GM21381 (cell line): ENCODE results near the gene DDAH1.
"Not testable (repeated sequence)": the region's sequence is repeated elsewhere in the genome, so short reads cannot be mapped to it uniquely, and the experiment has no call there.

Experiments used
- ATAC-seq: cut with Tn5 transposase; IDR thresholded peaks from one replicate; pipeline ENCODE4 v1.9.1; 2021; ENCODE audit warnings: mild to moderate bottlenecking, moderate library complexity; ENCODE audit not compliant: unreplicated experiment

The DDAH1 gene

DNA sequence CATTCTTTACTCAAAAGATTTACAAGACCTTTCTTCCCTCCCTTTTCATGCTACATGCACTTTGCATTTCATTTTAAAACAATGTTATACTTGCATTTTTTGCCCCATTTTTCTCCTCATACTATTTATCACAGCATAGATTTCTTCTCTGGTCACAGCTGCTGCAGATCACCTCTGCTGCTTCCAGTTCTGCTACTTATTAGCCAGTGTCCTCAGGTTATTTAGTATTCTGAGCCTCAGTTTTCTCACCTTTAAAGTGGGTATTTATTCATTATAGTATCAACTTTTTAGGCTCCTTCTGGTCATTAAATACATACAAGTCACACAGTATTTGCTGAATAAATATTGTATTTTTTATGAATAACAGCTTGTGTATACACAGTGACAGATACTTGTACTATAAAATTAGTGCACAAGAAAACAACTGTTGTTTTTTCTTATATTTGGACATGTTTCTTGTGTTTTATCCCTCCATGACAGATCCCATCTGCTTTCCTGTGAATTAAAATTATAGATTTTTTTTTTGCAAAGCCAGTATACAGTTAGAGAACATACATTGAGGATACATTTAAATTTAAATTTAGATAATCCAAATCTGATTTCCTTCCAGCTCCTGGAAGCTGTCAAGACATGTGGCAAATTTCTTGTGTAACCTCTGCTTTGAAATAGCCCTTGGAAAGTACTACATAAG, 103.2 kb downstream of the DDAH1 start:
- no peak for ATAC-seq

DNA sequence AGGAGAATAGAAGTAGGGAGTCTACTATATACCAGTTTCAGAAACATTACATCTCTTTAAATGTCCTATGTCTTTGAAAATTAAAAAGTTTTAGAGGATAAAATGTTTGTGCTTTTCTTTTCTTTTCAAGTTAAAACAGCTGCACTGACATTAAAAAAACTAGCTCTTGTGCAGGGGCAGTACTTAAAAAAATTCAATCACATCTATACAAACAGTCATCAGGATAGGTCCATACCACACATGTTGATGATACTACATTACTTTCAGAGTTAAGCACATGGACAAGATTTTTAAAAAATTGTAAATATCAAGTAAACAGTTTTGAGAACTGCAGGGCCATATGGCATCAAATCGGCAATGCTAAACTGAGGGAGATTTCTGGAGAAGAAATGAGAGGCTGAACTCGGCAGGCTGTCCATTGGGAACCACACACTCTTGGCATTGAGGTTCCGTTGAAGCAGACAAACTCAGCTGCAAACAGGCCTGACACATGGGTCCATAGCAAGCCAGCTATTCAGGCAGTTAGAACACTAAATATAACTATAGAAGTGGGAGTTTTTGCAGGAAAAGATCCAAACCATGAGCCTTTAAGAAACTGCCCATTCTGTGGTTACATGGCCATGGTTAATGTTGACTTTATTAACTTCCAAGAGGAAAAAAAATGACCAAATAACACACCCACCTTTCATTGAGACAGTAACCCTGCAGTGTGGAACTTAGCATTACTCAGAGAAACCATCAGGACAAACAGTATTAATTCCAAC, 104.0 kb downstream of the DDAH1 start:
- no peak for ATAC-seq

DNA sequence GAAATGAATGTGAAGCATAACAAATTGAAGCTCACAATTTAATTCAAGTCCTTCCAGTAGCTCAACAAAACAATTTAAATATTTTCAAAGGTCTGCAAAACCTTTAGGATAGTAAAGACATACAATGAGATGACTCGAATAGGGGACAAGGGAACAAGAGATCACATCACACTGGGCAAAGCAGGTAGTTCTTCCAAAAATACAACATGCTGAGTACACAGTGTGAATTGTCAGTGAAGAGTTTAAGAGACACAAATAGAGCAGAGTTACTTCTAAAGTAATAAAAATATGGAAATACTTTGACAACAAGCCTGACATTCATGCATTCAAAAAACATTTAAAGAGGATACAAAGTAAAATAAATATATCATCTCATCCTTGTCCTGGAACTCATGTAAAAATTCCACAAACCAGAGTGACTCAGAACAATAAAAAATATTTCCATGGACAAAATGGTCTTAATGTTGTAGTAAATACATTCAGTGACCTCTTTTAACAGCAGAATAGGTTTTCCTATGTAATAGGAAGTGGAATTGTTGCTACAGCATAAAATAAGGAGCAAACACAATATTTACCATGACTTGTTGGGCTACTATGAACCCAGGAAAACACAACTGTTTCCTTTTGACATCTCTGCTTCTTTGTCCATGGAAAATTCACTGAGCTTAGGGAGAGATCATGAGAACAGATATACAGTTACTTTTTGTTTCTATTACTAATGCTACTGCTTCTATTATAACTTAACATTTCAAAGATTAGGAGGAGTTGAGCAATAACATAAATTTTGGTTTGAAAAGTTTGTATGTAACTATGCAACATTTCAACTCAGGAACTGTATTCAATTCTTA, 104.9 kb downstream of the DDAH1 start:
- ATAC-seq = no peak

DNA sequence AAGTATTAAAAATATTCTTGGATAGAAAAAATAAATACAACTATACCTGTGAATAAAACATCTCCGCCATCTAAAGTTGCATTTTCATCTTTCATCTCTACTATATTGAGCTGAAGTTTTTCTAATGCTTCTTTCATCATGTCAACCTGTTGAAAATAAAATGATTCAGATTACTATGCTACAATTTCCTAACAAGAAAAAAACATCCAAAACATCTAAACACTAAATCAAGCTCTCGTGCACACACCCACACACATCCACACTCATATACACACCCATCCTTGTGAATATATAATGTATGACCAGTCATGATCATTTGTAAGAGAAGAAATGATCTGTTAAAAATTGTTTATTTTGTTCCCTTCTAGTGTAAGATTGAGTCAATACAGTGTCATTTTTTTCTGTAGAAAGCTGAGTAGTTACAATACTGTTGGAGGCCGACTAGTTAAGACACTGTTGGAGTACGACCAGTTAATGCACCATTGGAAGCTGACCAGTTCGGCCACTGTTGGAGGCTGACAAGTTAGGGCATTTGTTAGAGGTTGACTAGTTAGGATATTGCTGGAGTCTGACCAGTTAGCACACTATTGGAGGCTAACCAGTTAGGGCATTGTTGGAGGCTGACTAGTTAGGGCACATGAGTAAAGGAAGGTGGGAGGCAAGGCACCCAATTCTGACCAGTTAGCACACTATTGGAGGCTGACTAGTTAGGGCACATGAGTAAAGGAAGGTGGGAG, 106.1 kb downstream of the DDAH1 start:
- no peak for ATAC-seq

DNA sequence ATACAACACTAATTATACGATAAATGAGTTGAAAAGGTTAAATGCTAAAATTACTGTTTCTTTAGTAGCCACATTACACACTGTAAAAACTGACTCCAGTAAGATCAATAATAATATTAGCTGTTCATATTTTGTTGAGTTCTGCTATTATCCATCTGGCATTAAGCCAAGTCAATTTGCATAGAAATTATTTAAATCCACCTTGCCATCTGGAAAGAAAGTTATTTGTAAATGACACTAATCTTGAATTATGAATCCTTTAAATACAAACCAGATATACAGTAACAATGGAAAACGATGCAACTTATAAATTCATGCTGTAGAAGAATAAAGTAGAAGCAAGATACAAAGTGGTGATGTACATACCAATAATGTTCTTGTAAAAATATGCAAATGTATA, 107.1 kb downstream of the DDAH1 start:
- no peak for ATAC-seq

DNA sequence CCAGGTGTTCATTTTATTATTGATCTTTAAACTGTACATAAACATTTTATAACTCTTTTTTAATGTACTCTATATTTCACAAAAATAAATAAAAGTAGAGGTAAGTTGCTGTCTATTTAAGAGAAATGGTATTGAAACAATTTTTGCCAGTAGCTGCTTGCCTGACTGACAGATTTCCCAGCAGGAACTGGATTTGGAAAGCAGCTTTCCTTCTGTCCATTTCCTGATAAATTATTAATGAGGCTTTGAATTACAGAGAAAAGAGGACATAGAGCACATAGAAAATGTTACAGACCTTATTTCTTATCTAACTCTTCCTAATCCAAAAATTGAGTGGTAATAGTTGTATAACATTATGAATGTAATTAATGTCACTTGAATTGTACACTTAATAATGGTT, 108.8 kb downstream of the DDAH1 start:
- no peak for ATAC-seq

DNA sequence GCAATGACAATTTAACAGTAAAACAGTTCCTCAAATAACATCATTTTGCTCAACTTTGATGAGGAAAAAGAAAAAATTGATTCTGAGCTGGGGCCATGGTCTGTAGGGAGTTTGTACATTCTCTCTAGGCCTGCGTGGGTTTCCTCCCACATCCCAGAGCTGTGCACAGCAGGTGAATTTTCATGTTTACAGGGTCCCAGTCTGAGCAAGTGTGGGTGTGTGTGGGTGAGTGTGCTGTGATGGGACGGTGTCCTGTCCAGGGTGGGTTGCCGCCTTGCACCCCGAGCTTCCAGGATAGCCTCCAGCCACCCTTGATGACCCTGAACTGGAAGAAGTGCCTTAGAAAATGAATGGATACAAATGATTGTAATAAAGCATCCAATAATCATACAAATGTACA, 112.9 kb downstream of the DDAH1 start:
- ATAC-seq = no peak

DNA sequence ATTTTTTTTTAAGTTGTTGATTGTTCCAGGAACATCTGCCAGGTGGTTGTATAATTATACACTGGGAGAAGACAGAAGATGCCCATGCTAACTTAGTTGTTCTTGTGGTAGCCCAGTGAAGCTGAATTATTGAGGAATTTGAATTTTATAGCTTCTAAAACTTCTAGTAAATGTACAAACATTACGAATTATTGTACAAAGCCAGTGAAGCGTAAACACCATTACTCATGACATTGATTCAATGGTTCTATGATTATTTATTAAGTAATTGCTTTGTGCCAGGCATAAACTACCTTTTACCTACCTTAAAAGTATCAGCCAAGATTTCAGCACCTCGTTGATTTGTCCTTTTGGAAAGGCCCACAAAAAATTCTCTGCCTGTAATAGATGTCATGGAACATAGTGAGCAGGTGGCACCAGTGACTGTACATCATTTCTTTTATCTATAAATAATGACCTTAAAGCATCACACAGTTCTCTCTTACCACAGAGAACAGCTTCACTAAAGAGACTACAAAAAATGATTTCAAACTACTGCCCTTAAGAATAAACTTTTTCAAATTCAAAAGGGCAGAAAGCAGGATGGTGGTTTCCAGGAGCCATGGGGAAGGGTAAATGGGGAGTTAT, 113.6 kb downstream of the DDAH1 start:
- no peak for ATAC-seq

DNA sequence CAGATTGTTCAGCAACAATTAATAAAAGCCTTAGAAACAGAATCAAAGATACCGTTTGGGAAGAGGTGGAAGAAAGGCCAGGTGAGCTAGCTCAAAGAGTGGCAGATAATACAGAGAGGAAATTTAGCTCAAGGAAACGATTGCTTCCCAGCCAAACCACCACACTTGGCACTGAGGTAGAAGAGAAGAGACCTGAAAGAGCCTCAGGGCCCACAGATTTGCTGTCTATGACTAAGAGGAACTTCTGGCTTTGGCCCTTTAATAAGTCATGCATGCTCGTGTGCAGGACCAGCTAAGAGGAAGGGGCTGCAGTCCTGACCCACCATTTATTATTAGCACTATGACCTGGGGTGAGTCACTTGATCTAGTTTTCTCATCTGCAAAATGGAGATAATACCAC, 115.7 kb downstream of the DDAH1 start:
- ATAC-seq = no peak

DNA sequence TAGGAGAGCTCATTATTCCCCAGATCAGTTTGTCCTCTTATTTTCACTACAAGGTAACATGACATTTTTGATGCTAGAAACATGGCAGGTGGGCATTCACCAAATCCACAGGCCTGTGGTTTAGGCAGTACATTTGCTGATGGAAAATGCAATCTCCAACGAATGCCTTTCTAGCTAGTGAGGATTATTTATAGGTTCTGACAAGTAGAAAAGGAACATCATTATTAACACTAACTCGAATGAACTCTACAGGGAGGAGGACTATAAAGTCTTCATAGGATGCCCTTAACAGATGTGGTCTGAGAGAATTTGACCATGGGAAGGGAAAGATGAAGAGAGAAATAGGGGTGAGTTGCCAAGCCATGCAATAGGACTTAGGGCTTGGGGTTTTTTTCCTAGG, 117.1 kb downstream of the DDAH1 start:
- ATAC-seq = no peak

DNA sequence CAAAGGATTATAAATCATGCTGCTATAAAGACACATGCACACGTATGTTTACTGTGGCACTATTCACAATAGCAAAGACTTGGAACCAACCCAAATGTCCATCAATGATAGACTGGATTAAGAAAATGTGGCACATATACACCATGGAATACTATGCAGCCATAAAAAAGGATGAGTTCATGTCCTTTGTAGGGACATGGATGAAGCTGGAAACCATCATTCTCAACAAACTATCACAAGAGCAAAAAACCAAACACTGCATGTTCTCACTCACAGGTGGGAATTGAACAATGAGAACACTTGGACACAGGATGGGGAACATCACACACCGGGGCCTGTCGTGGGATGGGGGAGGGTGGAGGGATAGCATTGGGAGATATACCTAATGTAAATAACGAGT, 117.7 kb downstream of the DDAH1 start:
- not testable (repeated sequence) for ATAC-seq

DNA sequence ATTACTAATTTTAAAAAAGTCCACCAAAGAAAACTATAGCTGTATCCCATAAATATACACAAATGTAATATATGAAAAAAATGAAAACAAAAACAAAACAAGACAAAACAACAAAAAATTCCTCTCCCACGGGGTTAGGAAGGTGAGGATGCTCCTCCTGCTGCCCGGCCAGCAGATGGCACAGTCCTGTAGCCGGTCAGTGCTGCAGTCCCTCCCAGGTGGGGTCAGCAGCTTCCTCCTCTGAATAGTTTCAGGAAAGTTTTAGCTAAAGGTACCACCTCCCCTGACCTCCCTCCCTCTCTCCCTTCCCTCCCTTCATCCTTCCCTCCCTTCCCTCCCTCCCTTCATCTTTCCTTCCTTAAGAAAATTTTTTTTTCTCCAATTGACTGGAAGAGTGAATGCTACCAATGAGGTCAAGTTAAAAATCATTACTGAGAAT, 120.7 kb downstream of the DDAH1 start:
- no peak for ATAC-seq

DNA sequence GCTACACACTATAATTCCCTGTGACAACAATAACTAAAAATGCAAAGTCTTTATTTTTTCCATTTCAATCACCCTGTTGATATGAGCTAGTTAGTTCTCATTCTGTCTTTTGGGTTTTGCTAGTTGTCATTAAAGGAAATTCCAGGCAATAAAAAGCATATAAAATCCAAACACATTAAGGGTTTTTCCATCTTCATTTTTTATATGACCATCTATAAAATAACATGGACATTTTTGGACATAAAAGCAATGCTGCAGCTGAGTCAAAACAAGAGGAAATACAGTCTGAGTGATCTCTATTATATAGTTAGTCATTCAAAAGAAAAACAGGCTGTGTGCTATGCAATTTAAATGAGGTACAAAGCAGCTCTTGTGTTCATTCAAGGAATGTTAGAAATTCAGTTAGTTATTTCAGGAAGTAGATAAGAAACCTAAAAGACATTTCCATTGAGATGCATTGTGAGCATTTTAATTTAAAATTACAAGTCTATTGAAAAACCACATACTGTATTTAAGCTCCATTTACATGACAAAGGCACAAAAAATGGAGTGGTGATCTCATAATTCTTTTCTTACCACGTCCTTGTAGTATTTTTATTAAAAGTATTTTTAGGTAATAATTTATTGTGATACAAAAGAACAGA, 121.2 kb downstream of the DDAH1 start:
- ATAC-seq = no peak

DNA sequence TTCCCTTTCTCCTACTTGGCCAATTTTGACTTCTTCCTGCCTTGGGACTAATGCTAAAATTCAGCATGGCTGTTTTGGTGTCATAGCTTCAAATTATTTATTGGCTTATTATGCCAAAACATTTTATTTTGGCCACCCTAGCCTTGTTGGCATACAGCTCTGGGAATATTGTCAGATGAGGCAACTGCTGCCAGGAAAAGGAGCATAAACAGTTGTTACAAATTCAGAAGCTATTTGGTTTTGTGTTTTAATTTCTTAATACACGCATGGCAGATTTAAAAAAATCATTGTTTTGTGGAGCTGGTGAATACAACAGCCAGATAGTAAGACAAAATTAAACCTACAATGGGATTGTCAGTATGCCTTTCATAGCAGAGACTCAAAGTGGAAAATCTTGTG, 121.7 kb downstream of the DDAH1 start:
- no peak for ATAC-seq

DNA sequence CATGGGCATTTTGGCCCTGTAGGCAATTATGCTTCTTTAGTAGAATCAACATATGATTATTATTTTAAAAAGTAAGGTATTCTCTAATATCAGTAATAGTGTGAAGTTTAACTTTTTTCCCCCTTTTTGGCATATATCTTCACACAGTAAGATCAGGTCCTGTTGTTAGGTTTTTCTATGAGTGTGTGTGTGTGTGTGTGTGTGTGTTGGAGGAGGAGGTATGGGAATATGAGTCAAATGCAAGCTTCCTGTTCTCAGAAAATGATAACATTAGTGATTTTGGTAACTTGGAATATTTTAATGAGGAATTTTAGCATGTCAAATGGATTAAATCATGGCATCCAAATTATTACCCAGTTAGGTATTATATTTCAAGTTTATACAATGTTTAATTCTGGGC, 122.8 kb downstream of the DDAH1 start:
- no peak for ATAC-seq

DNA sequence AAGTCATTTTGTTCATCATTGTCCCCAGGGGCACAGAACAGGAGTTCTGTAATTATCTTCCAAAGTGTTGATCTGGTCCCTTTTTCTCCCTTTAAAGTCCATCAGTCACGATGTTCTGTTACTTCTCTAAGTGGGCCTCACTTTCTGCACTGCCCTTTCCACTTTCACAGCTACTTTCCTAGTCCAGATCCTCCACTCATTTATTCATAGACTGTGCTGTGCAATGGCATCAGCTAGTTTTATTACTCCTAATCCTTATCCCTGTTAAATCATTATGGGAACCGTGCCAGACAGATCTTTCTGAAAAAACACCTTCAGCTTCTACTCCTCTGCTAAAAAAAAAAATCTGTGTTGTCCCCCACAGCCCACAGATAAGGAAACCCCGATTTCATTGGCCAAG, 124.5 kb downstream of the DDAH1 start:
- no peak for ATAC-seq

DNA sequence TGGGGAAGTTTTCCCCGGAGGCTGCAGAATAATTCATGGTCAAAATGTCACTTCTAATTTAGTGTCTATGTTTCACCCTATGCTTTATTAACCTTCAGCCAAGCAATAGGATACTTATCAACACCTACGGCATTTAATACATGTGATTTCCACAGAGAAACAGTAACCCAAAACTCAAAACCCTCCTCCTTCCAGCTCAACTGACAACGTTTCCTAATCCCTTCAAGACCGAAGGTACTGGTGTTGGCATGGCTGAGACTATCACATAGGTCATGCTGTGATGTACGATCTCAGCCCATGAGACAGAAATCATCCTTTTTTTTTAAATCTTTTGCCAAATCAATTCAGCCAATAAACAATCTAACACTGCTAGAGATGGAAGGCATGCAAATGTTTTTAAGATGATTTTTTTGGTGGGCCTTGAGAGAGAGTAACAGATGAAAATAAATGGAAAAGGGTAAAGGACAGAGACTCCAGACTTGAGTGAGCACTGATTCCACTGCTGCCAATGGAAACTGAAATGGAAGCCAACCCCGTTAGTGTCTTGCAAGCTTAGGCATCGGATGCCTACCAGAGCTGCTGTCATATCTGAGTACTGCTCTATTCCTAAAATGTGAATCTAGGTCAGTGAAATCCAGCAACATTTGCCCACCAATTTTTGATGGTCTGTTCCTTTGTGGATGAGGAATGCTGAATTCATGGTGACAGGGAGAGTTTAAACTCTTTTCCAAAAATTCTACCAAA, 125.1 kb downstream of the DDAH1 start:
- no peak for ATAC-seq

DNA sequence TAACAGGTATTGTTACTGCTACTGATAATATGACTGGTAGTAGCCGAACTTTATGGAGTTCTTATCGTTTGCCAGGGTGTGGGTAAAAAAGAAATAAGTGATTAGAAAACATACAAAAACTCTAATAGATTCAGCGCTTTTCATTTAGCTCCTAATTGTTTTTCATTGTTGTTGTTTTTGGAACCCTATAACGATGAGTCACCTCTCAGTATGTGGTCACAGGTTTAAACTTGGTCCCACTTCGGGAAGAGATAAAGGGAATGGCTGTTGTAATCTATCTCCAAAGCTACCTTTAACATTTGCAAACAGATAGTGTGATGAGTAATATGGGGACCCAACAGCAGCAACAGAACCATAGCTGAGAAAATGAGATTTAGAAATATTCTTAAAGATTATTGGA, 125.9 kb downstream of the DDAH1 start:
- ATAC-seq = no peak

DNA sequence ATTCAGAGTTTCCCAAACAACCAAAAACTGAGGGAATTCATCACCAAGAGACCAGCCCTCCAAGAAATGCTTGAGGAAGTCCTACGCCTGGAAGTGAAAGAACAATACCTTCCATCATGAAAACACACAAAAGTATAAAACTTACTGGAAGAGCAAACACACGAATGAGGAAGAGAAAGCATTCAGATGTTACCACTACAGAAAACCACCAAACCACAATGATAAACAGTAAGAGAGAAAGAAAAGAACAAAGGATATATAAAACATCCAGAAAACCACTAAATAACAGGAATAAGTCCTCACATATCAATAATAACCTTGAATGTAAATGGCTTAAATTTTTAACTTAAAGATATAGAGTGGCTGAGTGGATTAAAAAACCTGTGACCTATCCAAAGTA, 130.0 kb downstream of the DDAH1 start:
- ATAC-seq = peak; percentile 56
